Activated CD4-positive, alpha-beta T cell treated with anti-CD3 and anti-CD28 coated beads, Interleukin-2, amount 50 U/mL, for 4 hours (primary cell): ENCODE measurements around the gene SSNA1.

Source experiments
- DNase-seq, 2 experiments: peaks; one replicate each; pipeline ENCODE4 v3.0.0-alpha.2; 2020

Gene SSNA1

GRCh38 chr9:137222190-137223077, 34.0 kb downstream of the SSNA1 start, which contains the start of gene RNF208:
Gene RNF208 (minus strand): TSS chr9:137222240. CDS start chr9:137221212, 1,028 bp downstream.
- DNase-seq: no peak

GRCh38 chr9:137223078-137223970, 34.8 kb downstream of the SSNA1 start:
- DNase-seq: peak; percentile 98 to 99

DNA sequence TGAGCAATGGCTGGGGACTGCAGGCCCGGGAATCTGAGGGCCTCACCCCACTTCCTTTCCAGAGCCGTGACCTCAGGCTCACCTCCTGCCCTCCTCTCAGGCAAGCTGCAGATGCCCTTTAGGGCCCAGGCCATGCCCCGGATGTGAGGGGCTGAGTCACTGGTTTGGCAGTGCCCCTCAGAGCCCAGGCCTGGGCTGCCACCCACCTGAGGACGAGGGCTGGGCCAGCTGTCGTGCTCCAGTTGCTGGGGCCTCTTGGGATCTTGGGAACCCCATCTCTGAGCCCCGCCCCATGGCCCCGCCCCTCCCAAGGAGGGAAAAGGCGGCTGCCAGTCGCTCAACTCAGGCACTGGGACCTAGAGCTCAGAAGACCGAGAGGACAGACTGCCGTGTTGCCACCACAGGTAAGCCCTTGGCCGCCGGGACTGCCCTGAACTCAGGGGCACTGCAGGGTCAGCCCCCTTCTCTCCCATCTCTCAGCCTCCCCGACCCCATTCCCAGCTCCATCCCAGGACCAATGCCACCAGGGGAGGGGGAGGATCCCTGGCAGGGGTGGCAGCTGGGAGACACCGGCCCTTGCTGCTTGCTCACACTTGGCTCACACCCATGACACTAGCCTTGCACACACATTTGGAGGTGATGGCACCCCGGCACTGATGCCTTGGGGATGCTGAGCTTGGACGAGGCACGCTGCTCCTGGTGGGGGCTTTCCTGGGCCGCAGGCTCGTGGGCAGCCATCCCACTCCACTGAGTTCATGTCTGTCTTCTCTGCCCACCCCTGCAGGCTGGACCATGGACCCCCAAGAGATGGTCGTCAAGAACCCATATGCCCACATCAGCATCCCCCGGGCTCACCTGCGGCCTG, 36.6 kb downstream of the SSNA1 start, which contains the start of gene CYSRT1:
Gene CYSRT1, plus strand, starts transcription at position 345 of the 865 bp plus-strand sequence. Its CDS starts 448 bp downstream, at position 793.
- DNase-seq: no peak

DNA sequence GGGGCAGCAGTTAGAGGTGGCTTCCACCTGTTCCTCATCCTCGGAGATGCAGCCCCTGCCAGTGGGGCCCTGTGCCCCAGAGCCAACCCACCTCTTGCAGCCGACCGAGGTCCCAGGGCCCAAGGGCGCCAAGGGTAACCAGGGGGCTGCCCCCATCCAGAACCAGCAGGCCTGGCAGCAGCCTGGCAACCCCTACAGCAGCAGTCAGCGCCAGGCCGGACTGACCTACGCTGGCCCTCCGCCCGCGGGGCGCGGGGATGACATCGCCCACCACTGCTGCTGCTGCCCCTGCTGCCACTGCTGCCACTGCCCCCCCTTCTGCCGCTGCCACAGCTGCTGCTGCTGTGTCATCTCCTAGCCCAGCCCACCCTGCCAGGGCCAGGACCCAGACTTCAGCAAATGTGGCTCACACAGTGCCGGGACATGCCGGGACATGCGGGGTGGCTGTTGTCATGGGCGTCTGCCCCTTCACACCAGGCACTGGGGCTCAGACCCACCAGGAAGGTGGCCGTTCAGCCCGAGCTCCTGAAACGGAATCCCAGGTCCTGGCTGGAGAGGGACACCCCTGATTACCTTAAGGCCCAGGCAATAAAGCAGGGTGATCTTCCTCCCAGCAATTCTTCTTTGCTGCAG, 37.3 kb downstream of the SSNA1 start:
- no peak for DNase-seq

DNA sequence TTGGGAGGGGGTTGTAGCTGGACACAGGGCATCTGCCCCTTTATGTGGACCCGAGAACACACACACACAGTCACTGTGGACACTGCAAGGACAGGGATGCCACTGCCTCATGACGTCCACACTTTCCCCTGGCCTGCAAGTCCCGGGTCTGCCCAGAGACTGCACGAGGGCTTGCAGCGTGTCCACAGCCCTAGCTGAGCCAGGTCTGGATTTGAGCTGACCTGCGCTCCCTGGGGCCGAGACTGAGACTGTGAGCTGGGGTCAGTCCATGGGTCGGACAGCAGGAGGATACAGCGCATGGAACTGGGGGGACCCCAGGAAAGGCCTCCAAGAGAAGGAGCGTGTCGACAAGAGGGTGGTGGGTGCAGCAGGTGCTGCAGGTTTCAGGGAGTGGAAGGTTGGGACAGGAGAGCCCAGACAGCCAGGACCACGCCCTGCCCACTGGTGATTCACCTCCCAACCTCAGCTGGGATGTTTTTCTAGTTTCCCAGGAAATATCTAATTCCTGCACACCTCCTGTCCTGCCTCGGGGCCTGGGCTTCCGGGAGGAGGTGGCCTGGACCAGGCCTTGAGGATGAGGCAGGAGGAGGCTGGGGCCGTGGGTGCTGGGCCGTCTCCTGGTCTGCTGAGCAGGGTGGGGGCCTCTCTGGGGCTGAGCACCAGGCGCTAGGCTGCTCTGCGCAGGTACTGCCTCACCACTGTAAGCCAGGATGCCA, 38.0 kb downstream of the SSNA1 start:
- no peak for DNase-seq

GRCh38 chr9:137227054-137227852, 38.8 kb downstream of the SSNA1 start, which contains the start of gene RNF224:
Gene RNF224 (plus strand): TSS chr9:137227502. CDS start chr9:137228336, 834 bp downstream.
- DNase-seq: peak; percentile 78 to 79

GRCh38 chr9:137227853-137228505, 39.5 kb downstream of the SSNA1 start:
- DNase-seq: no peak

DNA sequence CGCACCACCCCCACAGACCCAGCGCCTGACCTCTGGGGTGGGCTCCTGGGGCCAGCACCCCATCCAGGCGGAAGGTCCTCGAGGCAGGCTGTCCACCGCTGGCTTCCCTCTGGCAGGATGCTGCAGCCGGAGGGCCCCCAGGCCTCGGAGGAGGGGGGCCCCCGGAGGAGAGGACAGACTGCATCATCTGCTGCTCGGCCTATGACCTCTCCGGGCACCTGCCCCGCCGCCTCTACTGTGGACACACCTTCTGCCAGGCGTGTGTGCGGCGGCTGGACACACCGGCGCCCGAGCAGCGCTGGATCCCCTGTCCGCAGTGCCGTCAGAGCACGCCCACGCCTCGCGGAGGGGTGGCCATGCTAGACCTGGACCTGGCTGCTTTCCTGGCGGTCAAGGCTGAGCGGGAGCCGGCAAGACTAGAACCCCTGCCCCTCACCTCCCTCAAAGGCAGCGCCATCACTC, 40.1 kb downstream of the SSNA1 start:
- no peak for DNase-seq

DNA sequence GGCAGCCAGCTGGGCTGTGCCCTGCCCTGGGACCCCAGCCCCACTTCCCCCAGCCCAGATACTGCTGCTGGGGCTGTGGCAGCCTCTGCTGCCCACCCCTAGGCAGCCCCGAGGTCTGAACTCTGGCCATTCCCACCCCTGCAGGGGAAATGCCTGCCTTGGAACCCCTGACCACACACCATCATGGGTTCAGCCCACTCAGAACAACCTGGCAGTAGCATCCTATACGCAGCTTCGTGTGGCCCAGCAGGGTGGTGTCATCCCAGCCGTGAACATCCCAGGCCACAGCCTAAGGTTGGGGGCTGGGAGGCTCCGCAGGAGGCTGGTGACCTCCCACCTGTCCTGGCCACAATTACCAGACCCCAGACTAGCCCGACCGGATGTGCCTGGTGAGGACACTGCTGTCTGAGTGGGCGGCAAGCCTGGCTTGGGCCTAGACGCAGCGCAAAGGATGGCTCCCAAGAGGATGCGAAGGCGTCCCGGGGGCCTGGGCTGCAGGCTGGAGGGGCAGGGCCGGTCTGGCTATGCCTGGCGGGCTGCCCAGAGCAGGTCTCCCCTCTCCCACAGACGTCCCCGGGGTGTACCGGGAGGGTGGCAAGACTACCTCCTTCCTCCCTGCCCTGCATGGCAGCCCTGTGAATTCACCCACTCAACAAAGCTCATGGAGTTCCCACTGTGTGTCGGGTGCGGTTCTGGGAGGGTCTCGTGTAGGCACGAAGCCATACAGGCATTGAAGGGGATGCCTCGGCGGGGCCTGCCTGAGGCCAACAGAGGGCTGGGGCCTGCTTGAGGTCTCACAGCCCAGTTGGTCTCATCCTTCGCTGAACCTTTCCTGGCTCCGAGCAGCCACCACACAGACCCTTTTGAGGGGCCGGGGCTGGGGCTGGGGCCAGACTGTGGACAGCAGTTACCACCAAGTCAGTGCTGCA, 40.8 kb downstream of the SSNA1 start:
- no peak for DNase-seq

- no peak for DNase-seq
These were observed 41.6 kb downstream of the SSNA1 start for GRCh38 chr9:137229903-137230704.

GRCh38 chr9:137230705-137231371, 42.4 kb downstream of the SSNA1 start, which contains the start of gene SLC34A3:
Gene SLC34A3 (plus strand): TSS chr9:137230901. CDS start chr9:137231703, 802 bp downstream.
- no peak for DNase-seq

- DNase-seq: no peak
These were observed 43.0 kb downstream of the SSNA1 start for GRCh38 chr9:137231372-137232039.

DNA sequence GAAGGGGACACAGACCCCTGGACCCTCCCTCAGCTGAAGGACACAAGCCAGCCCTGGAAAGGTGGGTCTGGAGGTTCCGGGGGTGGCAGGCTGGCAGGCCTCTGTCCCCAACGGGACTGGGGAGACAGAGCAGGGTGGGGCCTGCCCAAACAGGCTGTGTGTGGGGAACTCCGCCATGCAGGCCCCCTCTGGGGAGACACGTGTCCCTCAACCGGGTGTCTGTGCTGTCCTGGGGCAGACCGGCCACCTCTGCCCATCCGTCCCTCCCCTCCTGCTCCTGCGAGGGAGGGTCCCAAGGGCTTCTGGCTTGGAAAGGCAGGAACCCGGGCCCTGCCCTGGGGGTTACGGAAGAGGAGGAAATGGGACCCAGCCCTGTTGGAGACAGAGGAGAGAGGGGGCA, 43.6 kb downstream of the SSNA1 start:
- no peak for DNase-seq

DNA sequence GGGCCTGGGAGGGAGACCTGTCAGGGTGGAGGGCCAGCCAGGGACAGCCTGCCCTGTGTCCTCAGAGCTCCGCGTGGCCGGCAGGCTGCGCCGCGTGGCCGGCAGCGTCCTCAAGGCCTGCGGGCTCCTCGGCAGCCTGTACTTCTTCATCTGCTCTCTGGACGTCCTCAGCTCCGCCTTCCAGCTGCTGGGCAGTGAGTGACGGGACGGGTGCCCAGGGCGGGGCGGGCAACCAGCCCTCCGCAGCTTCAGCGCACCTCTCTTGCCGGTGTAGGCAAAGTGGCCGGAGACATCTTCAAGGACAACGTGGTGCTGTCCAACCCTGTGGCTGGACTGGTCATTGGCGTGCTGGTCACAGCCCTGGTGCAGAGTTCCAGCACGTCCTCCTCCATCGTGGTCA, 44.0 kb downstream of the SSNA1 start:
- no peak for DNase-seq

DNA sequence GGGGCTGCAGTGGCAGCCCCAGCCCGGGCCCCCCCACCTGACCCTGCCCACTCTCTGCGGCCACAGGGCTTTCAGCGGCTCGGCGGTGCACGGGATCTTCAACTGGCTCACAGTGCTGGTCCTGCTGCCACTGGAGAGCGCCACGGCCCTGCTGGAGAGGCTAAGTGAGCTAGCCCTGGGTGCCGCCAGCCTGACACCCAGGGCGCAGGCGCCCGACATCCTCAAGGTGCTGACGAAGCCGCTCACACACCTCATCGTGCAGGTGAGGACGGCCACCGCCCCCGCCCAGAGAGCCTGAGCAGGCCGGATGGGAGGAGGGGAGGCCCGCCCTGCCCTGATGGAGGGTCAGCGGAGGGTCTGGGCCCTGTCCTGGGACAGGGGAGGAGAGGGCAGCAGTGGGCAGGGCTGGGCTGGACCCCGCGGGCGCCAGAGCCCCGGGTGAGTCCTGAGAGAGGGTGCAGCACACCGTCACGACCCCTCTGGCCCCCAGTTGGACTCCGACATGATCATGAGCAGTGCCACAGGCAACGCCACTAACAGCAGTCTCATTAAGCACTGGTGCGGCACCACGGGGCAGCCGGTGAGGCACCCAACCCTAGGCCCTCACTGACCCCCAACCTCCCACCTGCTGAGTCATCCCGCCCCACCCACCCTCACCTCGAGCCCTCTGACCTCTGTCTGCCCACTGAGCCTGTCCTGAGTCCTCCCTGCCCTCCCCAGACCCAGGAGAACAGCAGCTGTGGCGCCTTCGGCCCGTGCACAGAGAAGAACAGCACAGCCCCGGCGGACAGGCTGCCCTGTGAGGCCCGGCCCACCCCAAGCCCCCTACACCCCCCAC, 44.9 kb downstream of the SSNA1 start:
- no peak for DNase-seq
